Adrenal gland (tissue), 5 donors: ENCODE data around the gene IL1F10.

ENCODE experiments used
- CTCF ChIP-seq, 6 experiments: fragments of 450-650 bp in 4 of 6; fragments of 200-600 bp in 2 of 6; sonication (generic) in 1 of 6; IDR thresholded peaks; 1 replicate in 5 of 6; 2 replicates in 1 of 6; pipeline versions ENCODE4 v1.5.1 to v1.8.0; 2016 to 2021; ENCODE audit warnings: antibody characterized with exemption in 6 of 6, mild to moderate bottlenecking in 2 of 6, moderate library complexity in 1 of 6
- POLR2A ChIP-seq, 2 donors: fragments of 450-650 bp; IDR thresholded peaks; one replicate each; pipeline ENCODE4 v1.6.1; 2017; ENCODE audit warnings: antibody characterized with exemption in 2 of 2, mild to moderate bottlenecking in 2 of 2, moderate library complexity in 1 of 2
- donor health status: DM: no; HTN: no; CAD: no.

GRCh38 chr2:113072584-113072983 is 4.8 kb downstream of the IL1F10 start:
- TF ChIP-seq CTCF (IDR thresholded peaks at IDR 0.05) (no peak), POLR2A (IDR thresholded peaks at IDR 0.05) (no peak)
